K562 (cell line): ENCODE measurements around the gene CDC37. TPM values are rescaled to one million over a fixed set of nuclear protein-coding genes. Genes with fewer than 3 reads are reported as not detected.
A peak's percentile ranks its signal among the peaks of the same experiment; 100 is the strongest.

Source experiments
- AFF4 ChIP-seq: sonication (generic); formaldehyde crosslinking; IDR thresholded peaks from 2 replicates; pipeline ENCODE4 v1.8.0; 2023; ENCODE audit warnings: mild to moderate bottlenecking, missing genetic modification reagents
- ASH1L ChIP-seq: fragments of 450-650 bp; IDR thresholded peaks from 2 replicates; pipeline ENCODE4 v1.6.1; 2018; ENCODE audit warnings: borderline replicate concordance, mild to moderate bottlenecking, low read depth; ENCODE audit not compliant: partially characterized antibody
- BHLHE40 ChIP-seq: IDR thresholded peaks from 2 replicates; pipeline ENCODE4 v1.6.1; 2011; ENCODE audit warnings: low read length, improper control_type of control experiment
- EGR1 ChIP-seq: fragments of 450-650 bp; conservative IDR thresholded peaks from 2 replicates; pipeline ENCODE4 v1.6.1; 2017; ENCODE audit warnings: mild to moderate bottlenecking
- ESRRA ChIP-seq: fragments of 450-650 bp; IDR thresholded peaks from 2 replicates; pipeline ENCODE4 v1.6.1; 2014; ENCODE audit warnings: low read depth, mild to moderate bottlenecking, moderate library complexity, borderline replicate concordance
- FOXA3 ChIP-seq, 2 experiments: fragments of 450-650 bp in 1 of 2; sonication (generic) in 1 of 2; formaldehyde crosslinking; IDR thresholded peaks in 1 of 2; conservative IDR thresholded peaks in 1 of 2; 2 replicates each; pipeline versions ENCODE4 v1.4.0 to v1.8.0; 2020 to 2022; ENCODE audit warnings: mild to moderate bottlenecking in 2 of 2, missing genetic modification reagents in 1 of 2
- FOXM1 ChIP-seq, 2 experiments: fragments of 450-650 bp in 1 of 2; sonication (generic) in 1 of 2; formaldehyde crosslinking in 1 of 2; IDR thresholded peaks; 2 replicates each; pipeline versions ENCODE4 v1.6.1 to v1.9.0; 2017 to 2022; ENCODE audit warnings: low read depth in 2 of 2, mild to moderate bottlenecking in 2 of 2, missing genetic modification reagents in 1 of 2, moderate library complexity in 1 of 2
- HNRNPUL1 ChIP-seq: fragments of 200-400 bp; formaldehyde crosslinking; IDR thresholded peaks from 2 replicates; pipeline ENCODE4 v1.6.1; 2017; ENCODE audit warnings: low read length
- KDM1A ChIP-seq, 2 experiments: fragments of 450-650 bp; IDR thresholded peaks; 2 replicates each; pipeline ENCODE4 v1.6.1; 2016; ENCODE audit warnings: mild to moderate bottlenecking in 2 of 2
- MEF2D ChIP-seq: conservative IDR thresholded peaks from 2 replicates; pipeline ENCODE4 v1.6.1; 2016; ENCODE audit warnings: low read depth, missing genetic modification characterization, missing compliant biosample characterization
- NRF1 ChIP-seq, 2 experiments: fragments of 450-650 bp; IDR thresholded peaks in 1 of 2; conservative IDR thresholded peaks in 1 of 2; 2 replicates each; pipeline ENCODE4 v1.6.1; 2014; ENCODE audit warnings: mild to moderate bottlenecking in 2 of 2
- XRCC5 ChIP-seq: fragments of 200-400 bp; formaldehyde crosslinking; IDR thresholded peaks from 2 replicates; pipeline ENCODE4 v1.6.1; 2017; ENCODE audit warnings: low read depth, mild to moderate bottlenecking, low read length
- polyA plus RNA-seq, 8 experiments: library from polyadenylated mRNA; depleted of rRNA in 4 of 8; stranded (reverse) in 5 of 8; unstranded in 3 of 8; fragments of >200 nt; fragmentation: Nextera tagmentation in 2 of 8; fragmentation: Illumina TruSeq in 1 of 8; extraction: Ambion mirVana in 2 of 8; extraction: Trizol in 1 of 8; gene quantifications; 2 replicates each; pipeline versions ENCODE4 v1.2.1 to v1.2.3, GENCODE V29; 2011 to 2014; ENCODE audit warnings: inconsistent platforms in 1 of 8, missing spikeins in 1 of 8
- total RNA-seq, 7 experiments: library from RNA; depleted of rRNA in 6 of 7; stranded (reverse); fragments of >200 nt in 6 of 7; fragmentation: Illumina TruSeq in 2 of 7; extraction: Trizol in 2 of 7; gene quantifications; 2 replicates each; pipeline versions ENCODE4 v1.2.1 to v1.2.3, GENCODE V29; 2011 to 2021; ENCODE audit warnings: low replicate concordance in 1 of 7
- TF ChIP-seq, protein P1 (sequence below): fragments of 450-650 bp; IDR thresholded peaks from 2 replicates; pipeline ENCODE4 v1.6.1; 2017; ENCODE audit warnings: antibody characterized with exemption
- TF ChIP-seq, protein P2 (sequence below): fragments of 450-650 bp; IDR thresholded peaks from 2 replicates; pipeline ENCODE4 v1.7.0; 2016; ENCODE audit warnings: borderline replicate concordance
- TF ChIP-seq, protein P3 (sequence below): fragments of 450-650 bp; IDR thresholded peaks from 2 replicates; pipeline ENCODE4 v1.6.1; 2016; ENCODE audit warnings: borderline replicate concordance
- TF ChIP-seq, protein P4 (sequence below): fragments of 250-450 bp; sonication (Bioruptor Pico); IDR thresholded peaks from 2 replicates; pipeline ENCODE4 v1.9.0; 2021; ENCODE audit warnings: mild to moderate bottlenecking

CDC37 gene
- total and polyA plus RNA-seq, 9 of the 15 experiments (the other 6 are each of a cell fraction or from before 2014, with no cell fraction given) = 6.6 to 538 (median 227) TPM

DNA sequence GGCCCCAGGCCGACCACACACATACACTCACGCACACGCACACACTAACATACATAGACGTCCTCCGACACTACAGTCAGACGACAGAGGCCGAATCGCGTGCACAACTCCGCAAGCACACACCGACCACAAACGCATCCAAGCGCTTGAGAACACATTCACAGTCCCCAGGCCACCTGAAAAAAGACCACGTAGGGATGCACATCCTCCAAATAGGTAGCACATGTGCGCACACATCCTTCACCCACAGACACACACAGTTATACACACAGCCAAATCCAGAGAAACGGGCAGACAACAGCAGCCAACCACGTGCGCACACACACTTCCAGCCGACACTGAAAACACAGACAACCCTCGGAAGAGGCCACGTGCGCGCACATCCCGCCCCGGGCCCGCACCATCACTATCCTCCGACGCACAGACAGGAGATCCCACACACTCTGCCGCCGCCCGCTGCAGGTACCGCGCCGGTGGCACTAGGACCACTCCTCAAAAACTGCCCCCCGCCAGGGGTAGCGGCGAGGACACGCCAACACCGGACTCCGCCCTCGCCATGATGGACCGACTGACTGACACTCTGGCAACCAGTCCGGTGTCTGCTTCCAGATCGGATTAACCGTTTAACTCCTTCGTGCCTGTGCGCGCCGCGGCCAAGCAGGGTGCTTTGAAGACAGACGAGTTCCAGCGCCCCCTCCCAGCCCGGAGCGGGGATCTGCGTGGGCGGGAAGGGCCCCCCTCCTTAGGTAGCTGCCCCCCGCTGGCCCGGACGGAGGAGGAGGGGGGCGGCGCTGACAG is 16.5 kb upstream of the CDC37 start (continued):
- TF ChIP-seq, protein P1, sequence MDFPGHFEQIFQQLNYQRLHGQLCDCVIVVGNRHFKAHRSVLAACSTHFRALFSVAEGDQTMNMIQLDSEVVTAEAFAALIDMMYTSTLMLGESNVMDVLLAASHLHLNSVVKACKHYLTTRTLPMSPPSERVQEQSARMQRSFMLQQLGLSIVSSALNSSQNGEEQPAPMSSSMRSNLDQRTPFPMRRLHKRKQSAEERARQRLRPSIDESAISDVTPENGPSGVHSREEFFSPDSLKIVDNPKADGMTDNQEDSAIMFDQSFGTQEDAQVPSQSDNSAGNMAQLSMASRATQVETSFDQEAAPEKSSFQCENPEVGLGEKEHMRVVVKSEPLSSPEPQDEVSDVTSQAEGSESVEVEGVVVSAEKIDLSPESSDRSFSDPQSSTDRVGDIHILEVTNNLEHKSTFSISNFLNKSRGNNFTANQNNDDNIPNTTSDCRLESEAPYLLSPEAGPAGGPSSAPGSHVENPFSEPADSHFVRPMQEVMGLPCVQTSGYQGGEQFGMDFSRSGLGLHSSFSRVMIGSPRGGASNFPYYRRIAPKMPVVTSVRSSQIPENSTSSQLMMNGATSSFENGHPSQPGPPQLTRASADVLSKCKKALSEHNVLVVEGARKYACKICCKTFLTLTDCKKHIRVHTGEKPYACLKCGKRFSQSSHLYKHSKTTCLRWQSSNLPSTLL = 0 out of 2 replicates have a peak, but pooled peaks have one; percentile 22
- TF ChIP-seq ASH1L = peak; percentile 13
- TF ChIP-seq, protein P2, sequence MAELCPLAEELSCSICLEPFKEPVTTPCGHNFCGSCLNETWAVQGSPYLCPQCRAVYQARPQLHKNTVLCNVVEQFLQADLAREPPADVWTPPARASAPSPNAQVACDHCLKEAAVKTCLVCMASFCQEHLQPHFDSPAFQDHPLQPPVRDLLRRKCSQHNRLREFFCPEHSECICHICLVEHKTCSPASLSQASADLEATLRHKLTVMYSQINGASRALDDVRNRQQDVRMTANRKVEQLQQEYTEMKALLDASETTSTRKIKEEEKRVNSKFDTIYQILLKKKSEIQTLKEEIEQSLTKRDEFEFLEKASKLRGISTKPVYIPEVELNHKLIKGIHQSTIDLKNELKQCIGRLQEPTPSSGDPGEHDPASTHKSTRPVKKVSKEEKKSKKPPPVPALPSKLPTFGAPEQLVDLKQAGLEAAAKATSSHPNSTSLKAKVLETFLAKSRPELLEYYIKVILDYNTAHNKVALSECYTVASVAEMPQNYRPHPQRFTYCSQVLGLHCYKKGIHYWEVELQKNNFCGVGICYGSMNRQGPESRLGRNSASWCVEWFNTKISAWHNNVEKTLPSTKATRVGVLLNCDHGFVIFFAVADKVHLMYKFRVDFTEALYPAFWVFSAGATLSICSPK = no peak
- TF ChIP-seq, protein P3, sequence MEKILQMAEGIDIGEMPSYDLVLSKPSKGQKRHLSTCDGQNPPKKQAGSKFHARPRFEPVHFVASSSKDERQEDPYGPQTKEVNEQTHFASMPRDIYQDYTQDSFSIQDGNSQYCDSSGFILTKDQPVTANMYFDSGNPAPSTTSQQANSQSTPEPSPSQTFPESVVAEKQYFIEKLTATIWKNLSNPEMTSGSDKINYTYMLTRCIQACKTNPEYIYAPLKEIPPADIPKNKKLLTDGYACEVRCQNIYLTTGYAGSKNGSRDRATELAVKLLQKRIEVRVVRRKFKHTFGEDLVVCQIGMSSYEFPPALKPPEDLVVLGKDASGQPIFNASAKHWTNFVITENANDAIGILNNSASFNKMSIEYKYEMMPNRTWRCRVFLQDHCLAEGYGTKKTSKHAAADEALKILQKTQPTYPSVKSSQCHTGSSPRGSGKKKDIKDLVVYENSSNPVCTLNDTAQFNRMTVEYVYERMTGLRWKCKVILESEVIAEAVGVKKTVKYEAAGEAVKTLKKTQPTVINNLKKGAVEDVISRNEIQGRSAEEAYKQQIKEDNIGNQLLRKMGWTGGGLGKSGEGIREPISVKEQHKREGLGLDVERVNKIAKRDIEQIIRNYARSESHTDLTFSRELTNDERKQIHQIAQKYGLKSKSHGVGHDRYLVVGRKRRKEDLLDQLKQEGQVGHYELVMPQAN = peak; percentile 99
- no peak for TF ChIP-seq HNRNPUL1
- TF ChIP-seq BHLHE40 = peak; percentile 49
- peak in 1 of 2 experiments; percentile 39; a peak in 2 of 4 replicates for TF ChIP-seq KDM1A (IDR thresholded peaks at IDR 0.05)
- 0 out of 2 replicates have a peak, but pooled peaks have one; percentile 43 for TF ChIP-seq AFF4 (CRISPR knock-in tag)
- TF ChIP-seq NRF1 (conservative IDR thresholded peaks at IDR 0.05 in 1 of 2, IDR thresholded peaks at IDR 0.05 in 1 of 2) = peak; percentile 42 to 65
- no peak for TF ChIP-seq ESRRA
- no peak; the same call in 1 of the 2 replicates for TF ChIP-seq MEF2D
- peak; percentile 87; the same call in 1 of the 2 replicates for TF ChIP-seq XRCC5
- peak; percentile 99 for TF ChIP-seq EGR1
- TF ChIP-seq FOXM1 (IDR thresholded peaks at IDR 0.05; ENCODE audit: low read depth) = peak; percentile 70; the same call in 1 of the 2 replicates
- no peak for TF ChIP-seq FOXM1 (CRISPR knock-in tag; IDR thresholded peaks at IDR 0.05; ENCODE audit: low read depth)
- TF ChIP-seq FOXA3 (CRISPR knock-in tag; conservative IDR thresholded peaks at IDR 0.05 in 1 of 2, IDR thresholded peaks at IDR 0.05 in 1 of 2) = peak in 1 of 2 experiments; percentile 48; a peak in 1 of 4 replicates
- TF ChIP-seq, protein P4, sequence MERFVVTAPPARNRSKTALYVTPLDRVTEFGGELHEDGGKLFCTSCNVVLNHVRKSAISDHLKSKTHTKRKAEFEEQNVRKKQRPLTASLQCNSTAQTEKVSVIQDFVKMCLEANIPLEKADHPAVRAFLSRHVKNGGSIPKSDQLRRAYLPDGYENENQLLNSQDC (CRISPR knock-in tag) = no peak
